HCT116 (cell line): ENCODE data around the gene GNMT. TPM values are rescaled to one million over a fixed set of nuclear protein-coding genes. Genes with fewer than 3 reads are reported as not detected.

Experiments used
- ATAC-seq: fragments of 200-7000 bp; cut with Tn5 transposase; 2 replicates; pipeline ENCODE4 v1.9.1; 2020; ENCODE audit warnings: mild to moderate bottlenecking, moderate library complexity
- BruUV-seq: library from RNA; stranded (reverse); fragments of 400-500 nt; replicated peaks from 2 replicates; lab custom pipeline; 2021; lab: Mats Ljungman, UMichigan
- CTCF ChIA-PET: fragments of 300-600 bp; sonication (Branson Sonifier 250); formaldehyde crosslinking; loops from one replicate; lab custom pipeline; 2021; ENCODE audit warnings: antibody characterized with exemption; lab: Charles Lee
- POLR2A ChIA-PET: fragments of 300-600, 350-600 bp; sonication (Branson Sonifier 250); formaldehyde crosslinking; loops from one replicate; lab custom pipeline; 2021; ENCODE audit warnings: antibody characterized with exemption; lab: Charles Lee
- RAD21 ChIA-PET, 2 experiments: fragments of 300-600 bp; sonication (Branson Sonifier 250); formaldehyde crosslinking; loops; one replicate each; lab custom pipeline; 2023; ENCODE audit warnings: low total read pairs in 2 of 2; ENCODE audit not compliant: uncharacterized antibody in 2 of 2, unreplicated experiment in 2 of 2, low non-redundant PET in 1 of 2; lab: Charles Lee
- DNase-seq: peaks from one replicate; pipeline ENCODE4 v3.0.0-alpha.2; 2010; ENCODE audit warnings: low read depth, low spot score
- H2AFZ ChIP-seq: fragments of 200-600 bp; shearing (Covaris generic), sonication (generic); 2 replicates; pipeline ENCODE4 v1.6.1; 2017; ENCODE audit warnings: low read depth, mixed run types, mixed read lengths, antibody characterized with exemption, low read length; ENCODE audit not compliant: poor library complexity, severe bottlenecking
- H3K27ac ChIP-seq: 2 replicates; pipeline ENCODE4 v1.5.1; 2012; ENCODE audit warnings: low read depth, low read length
- H3K27me3 ChIP-seq: fragments of 200-600 bp; sonication (generic); 2 replicates; pipeline ENCODE4 v1.6.1; 2016; ENCODE audit warnings: mixed run types, low read length, mixed read lengths; ENCODE audit not compliant: insufficient read depth
- H3K36me3 ChIP-seq, 2 experiments: fragments of 200-500 bp in 1 of 2; fragments of 200-600 bp in 1 of 2; sonication (Bioruptor generic) in 1 of 2; sonication (generic) in 1 of 2; 2 replicates each; pipeline versions ENCODE4 v1.5.1 to v1.6.1; 2014 to 2016; ENCODE audit warnings: low read length in 2 of 2, inconsistent platforms in 1 of 2, mixed read lengths in 1 of 2, mixed run types in 1 of 2; ENCODE audit not compliant: insufficient read depth in 2 of 2, control insufficient read depth in 1 of 2
- H3K4me1 ChIP-seq, 2 experiments: fragments of 200-600 bp in 1 of 2; sonication (generic) in 1 of 2; 2 replicates each; pipeline versions ENCODE4 v1.5.1 to v1.6.1; 2012 to 2017; ENCODE audit warnings: low read length in 2 of 2, inconsistent platforms in 1 of 2, mild to moderate bottlenecking in 1 of 2, mixed read lengths in 1 of 2, mixed run types in 1 of 2, moderate library complexity in 1 of 2; ENCODE audit not compliant: insufficient read depth in 2 of 2, control insufficient read depth in 1 of 2
- H3K4me2 ChIP-seq: fragments of 200-600 bp; sonication (generic); 2 replicates; pipeline ENCODE4 v1.6.1; 2017; ENCODE audit warnings: mixed run types, low read length, mixed read lengths
- H3K4me3 ChIP-seq, 2 experiments: fragments of 200-600 bp in 1 of 2; sonication (generic) in 1 of 2; replicated peaks in 1 of 2; 2 replicates each; pipeline ENCODE4 v1.5.1; 2011 to 2016; ENCODE audit warnings: low read length in 2 of 2, control low read depth in 1 of 2, low read depth in 1 of 2, mild to moderate bottlenecking in 1 of 2, mixed read lengths in 1 of 2, mixed run types in 1 of 2
- H3K79me2 ChIP-seq: fragments of 200-600 bp; sonication (generic); 2 replicates; pipeline ENCODE4 v1.6.1; 2017; ENCODE audit warnings: mild to moderate bottlenecking, mixed run types, low read length, moderate library complexity, mixed read lengths; ENCODE audit not compliant: insufficient read depth
- H3K9ac ChIP-seq: fragments of 200-600 bp; sonication (generic); 2 replicates; pipeline ENCODE4 v1.6.1; 2016; ENCODE audit warnings: low read length, mixed read lengths
- H3K9me2 ChIP-seq: fragments of 200-600 bp; sonication (generic), shearing (Covaris generic); 2 replicates; pipeline ENCODE4 v1.6.1; 2017; ENCODE audit warnings: mixed run types, mild to moderate bottlenecking, moderate library complexity; ENCODE audit not compliant: insufficient read depth
- H3K9me3 ChIP-seq, 2 experiments: fragments of 200-500 bp in 1 of 2; fragments of 200-600 bp in 1 of 2; sonication (Bioruptor generic) in 1 of 2; sonication (generic) in 1 of 2; 2 replicates each; pipeline ENCODE4 v1.6.1; 2014 to 2017; ENCODE audit warnings: low read length in 2 of 2, mixed read lengths in 2 of 2, inconsistent platforms in 1 of 2, low read depth in 1 of 2, mild to moderate bottlenecking in 1 of 2, mixed run types in 1 of 2, moderate library complexity in 1 of 2; ENCODE audit not compliant: control insufficient read depth in 1 of 2, insufficient read depth in 1 of 2
- H4K20me1 ChIP-seq: fragments of 200-600 bp; sonication (generic), shearing (Covaris generic); 2 replicates; pipeline ENCODE4 v1.6.1; 2017; ENCODE audit warnings: mixed run types, mild to moderate bottlenecking, moderate library complexity; ENCODE audit not compliant: insufficient read depth
- ATF3 ChIP-seq: IDR thresholded peaks from 2 replicates; pipeline ENCODE4 v1.6.1; 2012
- CEBPB ChIP-seq: IDR thresholded peaks from 2 replicates; pipeline ENCODE4 v1.6.1; 2012; ENCODE audit warnings: low read depth
- ELF1 ChIP-seq: IDR thresholded peaks from 2 replicates; pipeline ENCODE4 v1.6.1; 2012; ENCODE audit warnings: low read depth, borderline replicate concordance
- EZH2 ChIP-seq: fragments of 200-600 bp; sonication (generic); IDR thresholded peaks from 2 replicates; pipeline ENCODE4 v1.6.1; 2017; ENCODE audit warnings: antibody characterized with exemption, mixed run types
- EZH2phosphoT487 ChIP-seq: fragments of 200-600 bp; IDR thresholded peaks from 2 replicates; pipeline ENCODE4 v1.6.1; 2018; ENCODE audit warnings: antibody characterized with exemption, borderline replicate concordance
- FOSL1 ChIP-seq: IDR thresholded peaks from 2 replicates; pipeline ENCODE4 v1.6.1; 2012; ENCODE audit warnings: low read depth
- JUND ChIP-seq: IDR thresholded peaks from 2 replicates; pipeline ENCODE4 v1.6.1; 2012
- POLR2AphosphoS5 ChIP-seq: IDR thresholded peaks from 2 replicates; pipeline ENCODE4 v1.6.1; 2011; ENCODE audit warnings: mild to moderate bottlenecking, low read depth, low read length, moderate library complexity
- RAD21 ChIP-seq: IDR thresholded peaks from 2 replicates; pipeline ENCODE4 v1.6.1; 2012; ENCODE audit warnings: low read depth, mild to moderate bottlenecking
- SRF ChIP-seq: IDR thresholded peaks from 2 replicates; pipeline ENCODE4 v1.6.1; 2012; ENCODE audit warnings: low read depth
- YY1 ChIP-seq: IDR thresholded peaks from 2 replicates; pipeline ENCODE4 v1.6.1; 2011; ENCODE audit warnings: low read length, low read depth, moderate library complexity, mild to moderate bottlenecking; ENCODE audit not compliant: insufficient replicate concordance; ENCODE audit errors: extremely low read depth
- ZNF274 ChIP-seq: fragments of 200-500 bp; sonication (Bioruptor generic); IDR thresholded peaks from 2 replicates; pipeline ENCODE4 v1.6.1; 2014; ENCODE audit warnings: mild to moderate bottlenecking, low read depth, low read length, inconsistent platforms
- intact Hi-C: fragments of 100-400 bp; cut with micrococcal nuclease; formaldehyde crosslinking; loops from 2 replicates; pipeline ENCODE4 v1.10.0; 2022
- total RNA-seq: library from RNA; stranded (reverse); gene quantifications from one replicate; pipeline ENCODE4 v1.2.1, GENCODE V29; 2021; ENCODE audit not compliant: unreplicated experiment
- TF ChIP-seq, protein P1 (sequence below): IDR thresholded peaks from 2 replicates; pipeline ENCODE4 v1.6.1; 2012; ENCODE audit warnings: low read depth

Gene GNMT
- total RNA-seq, 1 experiment from 2014 or later, result 0.57 TPM

GRCh38 chr6:42968126-42968701 lies 7.7 kb downstream of the GNMT start (continued):
- no peak for TF ChIP-seq EZH2phosphoT487
- TF ChIP-seq POLR2AphosphoS5, result no peak
- TF ChIP-seq ZNF274, result no peak
- no peak for TF ChIP-seq FOSL1

DNA sequence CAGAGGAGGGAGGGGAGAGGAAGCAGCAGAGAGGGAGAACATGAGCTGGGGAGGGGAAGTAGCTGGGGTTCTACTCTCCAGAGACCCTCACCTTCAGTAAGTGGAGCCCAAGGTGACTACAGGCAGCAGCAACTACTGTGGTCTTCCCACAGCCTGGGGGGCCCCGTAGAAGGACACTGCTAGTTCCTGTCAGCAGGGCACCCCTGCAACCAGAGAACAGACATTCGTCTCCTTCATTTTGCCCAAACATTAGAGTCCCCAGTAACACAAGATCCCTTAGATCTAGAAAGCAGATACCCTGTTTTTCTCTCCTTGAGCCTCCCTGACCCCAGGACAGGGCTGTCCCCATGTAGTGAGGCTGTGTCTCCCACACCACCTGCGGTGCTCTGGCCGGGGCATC lies 8.2 kb downstream of the GNMT start:
- Histone ChIP-seq H3K4me2 (no peak overlapping the region), H3K9me2 (no peaks in the 10 kb centered on the region), H3K27me3 (no peaks in the 10 kb centered on the region), H3K4me1 (peaks cover 15 to 27% of the 10 kb centered on the region in 2 experiments), H3K9ac (no peak overlapping the region), H4K20me1 (no peaks in the 10 kb centered on the region), H3K9me3 (no peaks in the 10 kb centered on the region), H3K36me3 (peaks cover 0 to 3% of the 10 kb centered on the region in 2 experiments; a peak in 2 of 4 replicates), H3K27ac (no peak overlapping the region), H3K4me3 (no peak overlapping the region), H2AFZ (no peak overlapping the region), H3K79me2 (no peaks in the 10 kb centered on the region)
- ATAC-seq, result no peak
- intact Hi-C loops, result no loop called here
- ChIA-PET RAD21 (no interaction called here), POLR2A (no interaction called here), CTCF (no interaction called here)
- no peak for DNase-seq
- TF ChIP-seq ELF1, result no peak
- no peak for TF ChIP-seq JUND
- TF ChIP-seq EZH2phosphoT487, result no peak
- TF ChIP-seq, protein P1, sequence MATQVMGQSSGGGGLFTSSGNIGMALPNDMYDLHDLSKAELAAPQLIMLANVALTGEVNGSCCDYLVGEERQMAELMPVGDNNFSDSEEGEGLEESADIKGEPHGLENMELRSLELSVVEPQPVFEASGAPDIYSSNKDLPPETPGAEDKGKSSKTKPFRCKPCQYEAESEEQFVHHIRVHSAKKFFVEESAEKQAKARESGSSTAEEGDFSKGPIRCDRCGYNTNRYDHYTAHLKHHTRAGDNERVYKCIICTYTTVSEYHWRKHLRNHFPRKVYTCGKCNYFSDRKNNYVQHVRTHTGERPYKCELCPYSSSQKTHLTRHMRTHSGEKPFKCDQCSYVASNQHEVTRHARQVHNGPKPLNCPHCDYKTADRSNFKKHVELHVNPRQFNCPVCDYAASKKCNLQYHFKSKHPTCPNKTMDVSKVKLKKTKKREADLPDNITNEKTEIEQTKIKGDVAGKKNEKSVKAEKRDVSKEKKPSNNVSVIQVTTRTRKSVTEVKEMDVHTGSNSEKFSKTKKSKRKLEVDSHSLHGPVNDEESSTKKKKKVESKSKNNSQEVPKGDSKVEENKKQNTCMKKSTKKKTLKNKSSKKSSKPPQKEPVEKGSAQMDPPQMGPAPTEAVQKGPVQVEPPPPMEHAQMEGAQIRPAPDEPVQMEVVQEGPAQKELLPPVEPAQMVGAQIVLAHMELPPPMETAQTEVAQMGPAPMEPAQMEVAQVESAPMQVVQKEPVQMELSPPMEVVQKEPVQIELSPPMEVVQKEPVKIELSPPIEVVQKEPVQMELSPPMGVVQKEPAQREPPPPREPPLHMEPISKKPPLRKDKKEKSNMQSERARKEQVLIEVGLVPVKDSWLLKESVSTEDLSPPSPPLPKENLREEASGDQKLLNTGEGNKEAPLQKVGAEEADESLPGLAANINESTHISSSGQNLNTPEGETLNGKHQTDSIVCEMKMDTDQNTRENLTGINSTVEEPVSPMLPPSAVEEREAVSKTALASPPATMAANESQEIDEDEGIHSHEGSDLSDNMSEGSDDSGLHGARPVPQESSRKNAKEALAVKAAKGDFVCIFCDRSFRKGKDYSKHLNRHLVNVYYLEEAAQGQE, result no peak
- TF ChIP-seq RAD21, result no peak
- no peak for TF ChIP-seq ATF3
- no peak for TF ChIP-seq SRF
- no peak for TF ChIP-seq EZH2
- TF ChIP-seq YY1, result no peak
- TF ChIP-seq CEBPB, result no peak
- BruUV-seq, result no TSS peak
